Mucosa of rectum (tissue), 2 donors: Measurements from ENCODE around the gene CHRM2.

ENCODE experiments used
- H3K27ac ChIP-seq, 2 donors: one replicate each; pipeline ENCODE4 v1.7.0; 2013; ENCODE audit warnings: inconsistent platforms in 2 of 2, low read depth in 2 of 2, low read length in 2 of 2
- H3K27me3 ChIP-seq, 2 donors: one replicate each; pipeline ENCODE4 v1.7.0; 2013; ENCODE audit warnings: low read length in 2 of 2; ENCODE audit not compliant: control insufficient read depth in 2 of 2, insufficient read depth in 2 of 2
- H3K36me3 ChIP-seq, 2 donors: one replicate each; pipeline ENCODE4 v1.7.0; 2013; ENCODE audit warnings: low read length in 2 of 2; ENCODE audit not compliant: control insufficient read depth in 2 of 2, insufficient read depth in 2 of 2
- H3K4me1 ChIP-seq, 2 donors: one replicate each; pipeline ENCODE4 v1.7.0; 2013; ENCODE audit warnings: low read length in 2 of 2, mild to moderate bottlenecking in 1 of 2; ENCODE audit not compliant: control insufficient read depth in 2 of 2, insufficient read depth in 2 of 2
- H3K4me3 ChIP-seq, 2 donors: one replicate each; pipeline ENCODE4 v1.7.0; 2013; ENCODE audit warnings: low read length in 2 of 2
- H3K9ac ChIP-seq, 2 donors: one replicate each; pipeline ENCODE4 v1.7.0; 2013; ENCODE audit warnings: low read length in 2 of 2, low read depth in 1 of 2, mild to moderate bottlenecking in 1 of 2
- H3K9me3 ChIP-seq, 2 donors: one replicate each; pipeline ENCODE4 v1.7.0; 2013; ENCODE audit warnings: low read length in 2 of 2; ENCODE audit not compliant: control insufficient read depth in 2 of 2
- donor health status: healthy.
- donor health status: Normal muscosa, but diverticular disease.

CHRM2 gene

DNA sequence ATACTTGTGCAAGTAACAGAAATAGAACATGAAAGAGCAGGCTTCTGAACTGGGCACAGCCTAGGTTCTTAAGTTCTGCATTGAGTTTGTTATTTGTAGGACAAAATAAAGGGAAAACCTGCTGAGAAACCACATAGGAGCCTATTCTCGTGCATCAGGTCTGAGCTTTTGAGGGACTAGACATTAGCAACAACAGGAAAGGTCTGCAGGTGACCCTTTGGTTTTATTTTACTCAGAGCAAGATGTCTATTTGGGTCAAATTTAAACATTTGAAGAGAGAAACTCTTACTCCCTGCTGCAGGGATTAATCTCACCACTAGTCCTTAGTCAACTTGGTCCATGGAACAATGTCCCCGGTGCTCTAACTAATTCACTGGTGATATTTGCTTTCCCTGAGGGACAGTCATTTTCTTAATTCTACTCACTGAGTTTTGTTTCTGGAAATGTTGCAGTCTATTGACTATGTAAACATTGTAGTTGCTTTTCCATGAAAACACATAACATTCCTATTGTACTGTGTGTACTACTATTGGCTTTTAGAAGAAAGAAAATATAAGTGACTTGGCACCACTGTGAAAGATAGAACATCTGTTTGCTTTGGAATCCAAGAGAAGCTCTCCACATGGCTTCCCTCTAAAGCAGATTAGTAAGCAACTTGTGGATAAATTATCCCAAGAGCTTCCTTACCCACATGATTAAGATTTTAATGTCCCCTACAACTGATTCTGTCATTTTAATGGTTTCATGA lies 108.2 kb downstream of the CHRM2 start:
- no peaks in the 10 kb centered on the region for H3K27me3 ChIP-seq
- H3K4me3 ChIP-seq = no peak overlapping the region
- H3K9ac ChIP-seq = no peak overlapping the region
- no peak overlapping the region for H3K27ac ChIP-seq
- no peaks in the 10 kb centered on the region for H3K36me3 ChIP-seq
- no peaks in the 10 kb centered on the region for H3K4me1 ChIP-seq
- H3K9me3 ChIP-seq = peaks cover 0 to 2% of the 10 kb centered on the region in 2 donors

DNA sequence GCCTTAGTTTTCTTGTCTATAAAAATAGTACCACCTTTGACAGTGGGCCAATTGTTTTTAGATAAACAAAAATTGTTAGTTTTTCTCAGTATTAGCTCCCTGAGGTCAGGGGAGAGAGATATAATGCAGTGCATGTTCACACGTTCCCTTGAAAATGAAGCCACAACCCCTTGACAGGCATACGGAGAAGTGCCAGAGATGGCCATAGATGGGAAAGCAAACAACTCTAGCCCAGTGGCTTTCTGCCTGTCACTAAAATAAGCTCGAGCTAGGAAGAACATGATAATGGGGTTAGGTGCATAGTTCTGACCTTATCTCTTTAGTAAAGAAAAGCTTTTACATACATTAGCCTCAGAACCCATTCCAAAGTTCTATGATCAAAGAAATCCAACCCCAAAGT lies 124.9 kb downstream of the CHRM2 start:
- Histone ChIP-seq H3K9ac (no peak overlapping the region), H3K4me3 (no peak overlapping the region), H3K36me3 (no peaks in the 10 kb centered on the region), H3K9me3 (peaks cover 2 to 3% of the 10 kb centered on the region in 2 donors), H3K27ac (no peak overlapping the region), H3K27me3 (no peaks in the 10 kb centered on the region), H3K4me1 (no peaks in the 10 kb centered on the region)

DNA sequence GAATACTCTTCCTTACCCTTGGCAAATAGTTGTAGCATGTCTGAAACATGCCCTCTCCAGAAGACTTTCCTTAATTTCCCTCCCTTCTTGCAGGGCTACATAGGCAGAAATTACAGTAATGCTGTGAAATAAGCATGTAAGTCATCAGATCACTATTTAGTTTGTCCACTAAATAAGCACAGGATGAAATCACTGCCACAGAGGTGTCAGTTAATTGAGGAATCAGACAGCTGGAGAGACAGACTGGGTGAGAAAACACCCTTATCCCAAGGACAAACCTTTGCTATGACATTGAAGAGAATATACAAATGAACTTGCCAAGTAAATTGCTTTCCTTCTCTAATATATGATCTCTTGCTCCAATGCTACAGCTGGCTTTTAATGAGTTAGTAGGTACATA lies 129.3 kb downstream of the CHRM2 start:
- H3K4me1 ChIP-seq = no peaks in the 10 kb centered on the region
- H3K27ac ChIP-seq = no peak overlapping the region
- no peaks in the 10 kb centered on the region for H3K36me3 ChIP-seq
- H3K9ac ChIP-seq = no peak overlapping the region
- H3K27me3 ChIP-seq = no peaks in the 10 kb centered on the region
- no peak overlapping the region for H3K4me3 ChIP-seq
- H3K9me3 ChIP-seq = no peaks in the 10 kb centered on the region

DNA sequence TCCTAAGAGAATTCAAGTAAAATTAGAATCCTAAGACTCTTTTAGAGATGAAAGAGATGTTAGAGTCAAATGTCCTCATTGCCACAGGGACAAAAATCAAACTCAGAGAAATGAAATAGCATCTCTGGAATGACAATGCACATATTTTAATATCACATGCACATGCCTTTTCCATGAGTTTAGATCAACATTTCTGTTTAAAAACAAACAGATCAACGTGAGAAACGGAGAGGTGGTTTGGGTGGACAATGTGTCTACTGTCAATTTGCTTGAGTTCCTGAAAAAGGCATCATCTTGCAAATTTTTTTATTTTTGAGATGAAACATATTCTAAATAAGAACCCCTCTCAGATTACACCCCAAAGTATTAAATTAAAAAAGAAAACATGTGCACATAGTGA lies 130.0 kb downstream of the CHRM2 start:
- Histone ChIP-seq H3K4me3 (no peak overlapping the region), H3K4me1 (no peaks in the 10 kb centered on the region), H3K36me3 (no peaks in the 10 kb centered on the region), H3K27ac (no peak overlapping the region), H3K9ac (no peak overlapping the region), H3K27me3 (no peaks in the 10 kb centered on the region), H3K9me3 (no peaks in the 10 kb centered on the region)

DNA sequence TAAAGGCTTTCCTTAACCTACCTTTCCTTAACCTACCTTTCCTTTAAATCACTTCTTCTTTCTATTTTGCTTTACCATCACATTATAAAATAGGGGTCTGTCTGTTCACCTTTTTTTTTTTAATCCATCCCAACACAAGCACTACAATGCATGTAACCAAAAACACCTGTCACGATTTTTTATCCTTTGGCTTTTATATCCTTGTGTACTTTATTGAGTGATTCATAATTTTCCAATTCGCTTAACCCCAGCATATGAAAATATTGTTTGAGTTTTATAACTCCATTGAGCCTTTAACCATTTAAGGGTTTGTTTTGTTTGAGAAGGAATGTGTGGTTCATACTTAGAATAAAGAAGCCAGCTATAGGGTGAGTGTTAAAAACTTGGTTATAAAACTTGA lies 132.2 kb downstream of the CHRM2 start:
- H3K9me3 ChIP-seq = no peaks in the 10 kb centered on the region
- no peak overlapping the region for H3K9ac ChIP-seq
- no peaks in the 10 kb centered on the region for H3K36me3 ChIP-seq
- no peaks in the 10 kb centered on the region for H3K4me1 ChIP-seq
- H3K27me3 ChIP-seq = no peaks in the 10 kb centered on the region
- H3K4me3 ChIP-seq = no peak overlapping the region
- no peak overlapping the region for H3K27ac ChIP-seq

DNA sequence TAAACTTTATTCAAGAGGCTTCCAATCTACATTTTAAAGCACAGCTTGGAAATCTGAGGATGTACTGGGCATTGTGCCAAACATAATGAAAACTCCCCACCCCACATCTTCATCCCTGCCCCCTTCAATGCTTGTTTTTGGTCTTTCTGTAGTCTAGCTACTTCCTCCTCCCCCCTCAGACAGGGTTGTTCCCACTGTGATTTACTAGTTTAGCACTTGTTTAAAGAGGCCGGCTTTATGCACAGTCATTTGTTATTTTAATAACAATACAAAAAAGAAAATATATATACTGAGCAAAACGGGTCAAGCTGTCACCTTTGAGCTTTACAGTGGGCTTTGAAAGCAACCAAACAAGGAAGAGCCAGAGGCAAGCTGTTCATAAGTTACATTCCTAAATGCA lies 132.6 kb downstream of the CHRM2 start:
- Histone ChIP-seq H3K4me1 (no peaks in the 10 kb centered on the region), H3K9ac (no peak overlapping the region), H3K36me3 (no peaks in the 10 kb centered on the region), H3K4me3 (no peak overlapping the region), H3K27me3 (no peaks in the 10 kb centered on the region), H3K27ac (no peak overlapping the region), H3K9me3 (no peaks in the 10 kb centered on the region)

DNA sequence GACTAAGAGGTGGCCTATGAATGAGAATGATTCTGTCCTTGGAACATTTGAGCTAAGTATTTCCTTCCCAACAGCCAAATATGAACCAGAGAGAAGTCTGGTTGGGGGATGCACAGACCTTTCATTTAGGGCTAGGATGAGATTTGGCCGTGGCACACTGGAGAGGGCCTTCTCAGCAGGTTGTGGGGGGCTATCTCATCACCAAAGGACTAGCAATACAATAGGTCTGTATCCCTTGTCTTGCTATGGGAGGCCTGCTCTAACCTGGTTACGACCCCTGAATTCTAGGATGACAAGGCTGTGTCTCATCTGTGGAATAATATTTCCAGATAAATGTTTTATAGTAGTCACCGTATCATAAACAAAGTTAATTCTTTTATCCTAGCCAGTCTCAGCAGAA lies 133.0 kb downstream of the CHRM2 start:
- Histone ChIP-seq H3K27ac (no peak overlapping the region), H3K27me3 (no peaks in the 10 kb centered on the region), H3K4me3 (no peak overlapping the region), H3K4me1 (no peaks in the 10 kb centered on the region), H3K36me3 (no peaks in the 10 kb centered on the region), H3K9ac (no peak overlapping the region), H3K9me3 (no peaks in the 10 kb centered on the region)

DNA sequence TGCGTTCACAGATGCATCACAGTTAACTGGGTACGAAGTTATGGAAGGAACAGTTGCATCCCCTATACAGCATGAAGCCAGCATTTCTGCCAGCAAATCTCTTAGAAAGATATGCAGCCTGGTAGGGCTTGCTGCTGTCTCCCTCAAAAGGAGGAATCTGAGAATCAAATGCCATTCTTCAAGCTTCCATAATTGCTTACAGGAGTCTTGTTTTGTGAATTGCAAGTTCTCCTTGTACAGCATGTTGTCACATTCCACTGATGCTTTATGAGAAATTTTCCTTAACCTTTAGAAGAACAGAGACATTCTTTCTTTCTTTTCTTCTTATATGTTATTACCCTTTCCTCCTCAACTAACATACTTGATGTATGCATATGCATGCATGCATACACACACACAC lies 134.6 kb downstream of the CHRM2 start:
- H3K36me3 ChIP-seq = no peaks in the 10 kb centered on the region
- no peak overlapping the region for H3K4me3 ChIP-seq
- H3K27ac ChIP-seq = no peak overlapping the region
- no peaks in the 10 kb centered on the region for H3K9me3 ChIP-seq
- no peak overlapping the region for H3K9ac ChIP-seq
- H3K4me1 ChIP-seq = no peaks in the 10 kb centered on the region
- H3K27me3 ChIP-seq = no peaks in the 10 kb centered on the region

DNA sequence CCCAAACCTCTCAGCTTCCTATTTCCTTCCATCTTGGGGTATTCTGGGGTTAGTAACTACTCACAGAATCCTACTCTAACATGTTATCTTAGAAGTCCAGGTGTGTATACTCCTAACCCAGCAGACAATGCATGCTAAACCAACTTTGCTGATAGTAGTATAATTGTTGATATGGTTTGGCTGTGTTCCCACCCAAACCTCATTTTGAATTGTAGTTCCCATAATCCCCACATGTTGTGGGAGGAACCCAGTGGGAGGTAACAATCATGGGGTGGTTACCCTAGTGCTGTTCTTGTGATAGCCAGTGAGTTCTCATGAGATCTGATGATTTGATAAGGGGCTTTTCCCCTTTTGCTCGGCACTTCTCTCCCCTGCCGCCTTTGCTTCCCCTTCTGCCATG lies 135.1 kb downstream of the CHRM2 start:
- no peak overlapping the region for H3K9ac ChIP-seq
- H3K4me3 ChIP-seq = no peak overlapping the region
- H3K27me3 ChIP-seq = no peaks in the 10 kb centered on the region
- H3K4me1 ChIP-seq = no peaks in the 10 kb centered on the region
- no peak overlapping the region for H3K27ac ChIP-seq
- H3K36me3 ChIP-seq = no peaks in the 10 kb centered on the region
- H3K9me3 ChIP-seq = no peaks in the 10 kb centered on the region

DNA sequence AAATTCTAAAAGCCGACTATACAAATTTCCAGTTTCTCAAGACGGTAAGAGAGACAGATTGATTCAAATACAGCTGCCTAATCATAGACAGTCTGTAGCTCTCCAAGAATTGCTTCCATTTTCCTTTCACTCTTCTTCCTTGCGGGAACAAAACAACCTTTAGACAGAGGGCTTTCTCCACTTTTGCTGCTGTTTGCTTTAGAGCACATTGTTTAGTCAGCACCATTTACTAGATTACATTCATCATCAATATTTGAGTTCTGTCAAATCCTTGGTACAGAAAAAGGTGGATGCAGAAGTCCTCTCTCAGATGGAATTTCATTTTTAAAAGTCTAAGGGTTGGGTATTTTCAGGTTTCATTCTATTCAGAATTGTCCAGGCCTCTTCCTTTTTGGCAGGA lies 137.4 kb downstream of the CHRM2 start:
- no peak overlapping the region for H3K4me3 ChIP-seq
- H3K27ac ChIP-seq = no peak overlapping the region
- no peaks in the 10 kb centered on the region for H3K4me1 ChIP-seq
- H3K27me3 ChIP-seq = no peaks in the 10 kb centered on the region
- no peaks in the 10 kb centered on the region for H3K36me3 ChIP-seq
- no peaks in the 10 kb centered on the region for H3K9me3 ChIP-seq
- no peak overlapping the region for H3K9ac ChIP-seq

DNA sequence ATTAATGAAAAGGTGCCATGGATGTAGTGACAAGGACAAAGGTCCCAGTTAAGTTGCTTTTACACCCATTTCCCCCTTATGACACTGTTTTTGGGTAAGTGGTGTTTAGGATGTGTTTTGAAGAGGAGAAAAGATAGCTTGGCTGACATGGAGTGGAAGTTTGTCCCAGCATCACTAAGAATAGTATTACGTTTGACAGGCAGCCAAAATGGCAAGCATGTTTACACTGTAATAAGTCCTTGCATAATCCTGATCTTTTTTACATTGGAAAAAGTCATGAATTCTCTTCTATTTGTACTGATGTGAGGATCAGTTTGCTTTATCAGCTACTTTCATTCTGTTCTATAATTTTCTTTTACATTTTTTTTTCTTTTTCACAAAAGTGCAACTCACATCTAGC lies 137.8 kb downstream of the CHRM2 start:
- no peaks in the 10 kb centered on the region for H3K9me3 ChIP-seq
- no peak overlapping the region for H3K27ac ChIP-seq
- no peaks in the 10 kb centered on the region for H3K4me1 ChIP-seq
- no peaks in the 10 kb centered on the region for H3K27me3 ChIP-seq
- no peak overlapping the region for H3K4me3 ChIP-seq
- H3K9ac ChIP-seq = no peak overlapping the region
- H3K36me3 ChIP-seq = no peaks in the 10 kb centered on the region
